Skeletal muscle satellite cell (primary cell): ENCODE results near the gene GPR42. TPM values are rescaled to one million over a fixed set of nuclear protein-coding genes. Genes with fewer than 3 reads are reported as not detected.

Experiments used
- H3K27me3 ChIP-seq: 2 replicates; pipeline ENCODE4 v1.7.0; 2013; ENCODE audit warnings: low read length; ENCODE audit not compliant: control insufficient read depth, insufficient read depth
- H3K36me3 ChIP-seq: 2 replicates; pipeline ENCODE4 v1.7.0; 2013; ENCODE audit warnings: mild to moderate bottlenecking, control low read depth, low read length; ENCODE audit not compliant: insufficient read depth
- H3K4me1 ChIP-seq: 2 replicates; pipeline ENCODE4 v1.7.0; 2013; ENCODE audit warnings: low read length; ENCODE audit not compliant: control insufficient read depth, insufficient read depth
- H3K4me2 ChIP-seq: 2 replicates; pipeline ENCODE4 v1.7.0; 2013; ENCODE audit warnings: mild to moderate bottlenecking, low read length
- H3K4me3 ChIP-seq: 2 replicates; pipeline ENCODE4 v1.7.0; 2013; ENCODE audit warnings: low read length
- H3K9ac ChIP-seq: 2 replicates; pipeline ENCODE4 v1.7.0; 2013; ENCODE audit warnings: mild to moderate bottlenecking, low read depth, low read length, moderate library complexity
- H3K9me3 ChIP-seq: replicated peaks from 2 replicates; pipeline ENCODE4 v1.7.0; 2013; ENCODE audit warnings: mild to moderate bottlenecking, control low read depth, low read length
- total RNA-seq: library from RNA; depleted of rRNA; stranded (reverse); fragments of >200 nt; gene quantifications from 2 replicates; pipeline ENCODE4 v1.2.3, GENCODE V29; 2012; rRNA removed

Gene GPR42
- total RNA-seq: not detected in 2 replicates

GRCh38 chr19:35370722-35371121, at the start of gene GPR42:
GPR42 (plus strand) TSS chr19:35371068; CDS start chr19:35371360, 292 bp downstream.
- Histone ChIP-seq H3K27me3 (peaks cover 17% of the 10 kb centered on the region), H3K9me3 (no peaks in the 10 kb centered on the region), H3K9ac (no peak within 1 kb of the TSS), H3K36me3 (no peaks in the 10 kb centered on the region), H3K4me2 (no peak within 1 kb of the TSS), H3K4me1 (no peaks in the 10 kb centered on the region), H3K4me3 (no peak within 1 kb of the TSS)

DNA sequence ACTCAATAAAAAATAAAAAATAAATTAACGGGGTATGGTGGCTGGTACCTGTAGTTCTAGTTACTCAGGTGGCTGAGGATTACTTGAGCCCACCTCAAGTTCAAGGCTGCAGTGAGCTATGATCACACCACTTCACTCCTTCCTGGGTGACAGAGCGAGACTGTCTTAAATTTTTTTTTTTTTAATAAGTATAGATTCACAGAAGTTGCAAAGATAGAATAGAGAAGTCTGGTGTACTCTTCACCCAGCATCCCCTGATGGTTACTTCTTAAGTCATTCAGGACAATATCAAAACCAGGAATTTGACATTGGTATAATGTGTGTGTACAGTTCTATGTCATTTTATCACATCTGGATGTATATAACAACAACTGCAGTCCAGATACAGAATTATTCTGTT, 49.6 kb upstream of the GPR42 start:
- Histone ChIP-seq H3K9ac (no peak overlapping the region), H3K36me3 (no peaks in the 10 kb centered on the region), H3K4me3 (no peak overlapping the region), H3K9me3 (peaks cover 5% of the 10 kb centered on the region), H3K27me3 (peaks cover 7% of the 10 kb centered on the region), H3K4me2 (no peak overlapping the region), H3K4me1 (peaks cover 13% of the 10 kb centered on the region)

DNA sequence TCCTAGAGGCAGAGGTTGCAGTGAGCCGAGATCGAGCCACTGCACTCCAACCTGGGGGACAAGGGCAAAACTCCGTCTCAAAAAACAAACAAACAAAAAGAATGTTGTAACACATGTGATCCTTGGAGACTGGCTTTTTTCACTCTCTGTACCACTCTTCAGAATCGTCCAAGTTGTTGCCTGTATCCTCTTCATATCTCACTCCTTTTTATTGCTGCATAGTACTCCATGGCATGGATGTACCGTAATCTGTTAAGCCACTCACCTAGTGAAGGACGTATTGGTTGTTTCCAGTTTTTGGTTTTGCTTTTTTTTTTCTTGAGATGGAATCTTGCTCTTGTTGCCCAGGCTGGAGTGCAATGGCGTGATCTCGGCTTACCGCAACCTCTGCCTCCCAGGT, 48.9 kb upstream of the GPR42 start:
- Histone ChIP-seq H3K27me3 (peaks cover 13% of the 10 kb centered on the region), H3K36me3 (no peaks in the 10 kb centered on the region), H3K9me3 (peaks cover 5% of the 10 kb centered on the region), H3K4me1 (peaks cover 13% of the 10 kb centered on the region), H3K9ac (no peak overlapping the region), H3K4me2 (no peak overlapping the region), H3K4me3 (no peak overlapping the region)

DNA sequence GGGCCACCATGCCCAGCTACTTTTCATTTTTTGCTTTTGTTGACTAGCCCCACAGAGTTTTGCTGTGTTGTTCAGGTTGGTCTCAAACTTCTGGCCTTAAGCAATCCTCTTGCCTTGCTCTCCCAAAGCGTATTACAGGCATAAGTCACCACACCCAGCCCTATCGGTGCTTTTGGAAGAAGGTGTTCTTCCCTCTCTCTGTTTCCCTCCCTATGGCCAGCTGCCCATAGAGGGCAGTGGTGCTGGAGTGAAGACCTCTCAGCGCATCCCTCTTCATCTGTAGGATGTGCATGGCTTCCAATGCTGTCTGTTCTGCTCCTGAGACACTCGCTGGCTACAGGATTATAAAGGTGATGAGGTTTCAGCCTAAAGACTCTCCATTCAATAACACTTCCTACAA, 43.2 kb upstream of the GPR42 start:
- no peaks in the 10 kb centered on the region for H3K4me1 ChIP-seq
- H3K36me3 ChIP-seq: no peaks in the 10 kb centered on the region
- H3K4me2 ChIP-seq: no peak overlapping the region
- H3K27me3 ChIP-seq: peaks cover 52% of the 10 kb centered on the region
- no peaks in the 10 kb centered on the region for H3K9me3 ChIP-seq
- H3K4me3 ChIP-seq: no peak overlapping the region
- H3K9ac ChIP-seq: no peak overlapping the region

GRCh38 chr19:35328851-35329285, 42.0 kb upstream of the GPR42 start, which contains the start of gene CD22:
CD22 (plus strand) TSS chr19:35329187; CDS start chr19:35332041, 2,854 bp downstream.
- Histone ChIP-seq H3K4me1 (no peaks in the 10 kb centered on the region), H3K9ac (no peak within 1 kb of the TSS), H3K4me2 (no peak within 1 kb of the TSS), H3K4me3 (no peak within 1 kb of the TSS), H3K36me3 (no peaks in the 10 kb centered on the region), H3K27me3 (peaks cover 62% of the 10 kb centered on the region), H3K9me3 (no peaks in the 10 kb centered on the region)

DNA sequence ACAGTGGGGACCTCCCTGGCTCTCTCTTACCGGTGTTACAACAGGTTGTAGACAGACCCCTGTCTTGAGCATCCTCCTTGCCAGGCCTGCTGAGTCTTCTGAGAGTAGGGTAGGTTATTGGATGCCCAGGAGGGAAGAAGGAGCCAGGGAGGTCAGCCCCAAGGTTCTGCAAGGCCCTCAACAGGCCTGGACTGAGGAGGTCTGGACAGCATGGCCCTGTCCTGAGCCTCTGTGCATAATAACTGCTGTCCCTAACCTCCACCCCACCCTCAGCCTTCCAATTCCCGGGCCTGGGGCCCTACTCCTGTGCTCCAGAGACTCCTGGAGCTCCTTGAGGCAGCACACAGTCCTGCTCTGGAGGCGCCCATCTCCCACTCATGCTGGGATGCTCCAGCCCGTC, 41.5 kb upstream of the GPR42 start:
- Histone ChIP-seq H3K9ac (no peak overlapping the region), H3K4me1 (no peaks in the 10 kb centered on the region), H3K9me3 (no peaks in the 10 kb centered on the region), H3K4me2 (no peak overlapping the region), H3K4me3 (no peak overlapping the region), H3K36me3 (no peaks in the 10 kb centered on the region), H3K27me3 (peaks cover 66% of the 10 kb centered on the region)

DNA sequence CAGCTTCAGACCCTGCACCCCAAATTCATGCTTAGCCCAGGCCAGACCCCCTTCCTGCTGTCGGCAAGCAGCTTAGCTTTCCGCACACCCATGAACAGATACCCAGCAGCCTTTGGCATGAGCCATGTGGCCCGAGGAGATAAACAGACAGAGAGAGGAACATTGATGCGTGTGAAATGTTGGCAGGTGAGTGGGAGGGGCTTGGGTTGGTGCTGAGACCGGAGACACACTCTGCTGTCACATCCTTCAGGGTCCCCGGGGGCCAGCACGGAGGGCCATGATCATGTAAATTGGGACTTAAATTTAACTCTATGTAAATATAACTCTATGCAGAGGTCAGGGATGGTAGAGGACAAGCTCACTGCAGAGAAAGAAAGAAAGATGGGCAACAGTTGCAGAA, 40.4 kb upstream of the GPR42 start:
- Histone ChIP-seq H3K27me3 (peaks cover 66% of the 10 kb centered on the region), H3K4me3 (no peak overlapping the region), H3K36me3 (no peaks in the 10 kb centered on the region), H3K9me3 (no peaks in the 10 kb centered on the region), H3K4me1 (no peaks in the 10 kb centered on the region), H3K4me2 (no peak overlapping the region), H3K9ac (no peak overlapping the region)

- Histone ChIP-seq H3K9me3 (no peaks in the 10 kb centered on the region), H3K4me1 (no peaks in the 10 kb centered on the region), H3K36me3 (no peaks in the 10 kb centered on the region), H3K4me3 (no peak overlapping the region), H3K4me2 (no peak overlapping the region), H3K27me3 (peaks cover 63% of the 10 kb centered on the region), H3K9ac (no peak overlapping the region)
Measured at GRCh38 chr19:35331551-35332214, 39.2 kb upstream of the GPR42 start.

GRCh38 chr19:35332817-35333216, 38.1 kb upstream of the GPR42 start:
- H3K9ac ChIP-seq: no peak overlapping the region
- H3K4me3 ChIP-seq: no peak overlapping the region
- H3K9me3 ChIP-seq: no peaks in the 10 kb centered on the region

GRCh38 chr19:35334144-35334753, 36.6 kb upstream of the GPR42 start:
- no peaks in the 10 kb centered on the region for H3K9me3 ChIP-seq
- no peaks in the 10 kb centered on the region for H3K4me1 ChIP-seq
- no peak overlapping the region for H3K4me2 ChIP-seq
- no peak overlapping the region for H3K9ac ChIP-seq
- H3K27me3 ChIP-seq: peaks cover 52% of the 10 kb centered on the region
- no peaks in the 10 kb centered on the region for H3K36me3 ChIP-seq
- H3K4me3 ChIP-seq: no peak overlapping the region

More at GRCh38 chr19:35332817-35333216, 38.1 kb upstream of the GPR42 start:
- Histone ChIP-seq H3K27me3 (peaks cover 53% of the 10 kb centered on the region), H3K36me3 (no peaks in the 10 kb centered on the region), H3K4me1 (no peaks in the 10 kb centered on the region), H3K4me2 (no peak overlapping the region)

GRCh38 chr19:35336166-35336955, 34.5 kb upstream of the GPR42 start:
- Histone ChIP-seq H3K4me3 (no peak overlapping the region), H3K27me3 (peaks cover 32% of the 10 kb centered on the region), H3K9ac (no peak overlapping the region), H3K4me1 (no peaks in the 10 kb centered on the region), H3K4me2 (no peak overlapping the region), H3K9me3 (no peaks in the 10 kb centered on the region), H3K36me3 (no peaks in the 10 kb centered on the region)
